Natural killer cell (primary cell): Measurements from ENCODE around the gene IBA57. TPM values are rescaled to one million over a fixed set of nuclear protein-coding genes. Genes with fewer than 3 reads are reported as not detected.

Source experiments
- ATAC-seq, 3 donors: fragments of 150-1000 bp in 2 of 3; fragments of 200-7000 bp in 1 of 3; cut with Tn5 transposase; 1 replicate in 1 of 3; 2 replicates in 2 of 3; pipeline ENCODE4 v1.10.0; 2021; ENCODE audit warnings: mild to moderate bottlenecking in 2 of 3, moderate library complexity in 2 of 3
- DNase-seq, 2 donors: peaks; one replicate each; pipeline versions ENCODE4 v3.0.0 to v3.0.0-alpha.2; 2013 to 2021; ENCODE audit warnings: mixed read lengths in 1 of 2
- H3K27ac ChIP-seq: one replicate; pipeline ENCODE4 v1.5.1; 2013; ENCODE audit warnings: mild to moderate bottlenecking, low read length
- H3K27me3 ChIP-seq: one replicate; pipeline ENCODE4 v1.6.1; 2013; ENCODE audit warnings: low read length; ENCODE audit not compliant: control insufficient read depth, insufficient read depth
- H3K36me3 ChIP-seq: one replicate; pipeline ENCODE4 v1.6.1; 2013; ENCODE audit warnings: low read length; ENCODE audit not compliant: control insufficient read depth, insufficient read depth
- H3K4me1 ChIP-seq: one replicate; pipeline ENCODE4 v1.6.1; 2013; ENCODE audit warnings: low read length; ENCODE audit not compliant: control insufficient read depth, insufficient read depth
- H3K4me3 ChIP-seq: one replicate; pipeline ENCODE4 v1.5.1; 2013; ENCODE audit warnings: low read length
- H3K9me3 ChIP-seq: one replicate; pipeline ENCODE4 v1.6.1; 2013; ENCODE audit warnings: low read length; ENCODE audit not compliant: control insufficient read depth, insufficient read depth
- H3K27ac Mint-ChIP-seq, 2 donors: one replicate each; pipeline ENCODE4 v1.8.0; 2022; ENCODE audit warnings: mild to moderate bottlenecking in 2 of 2, mixed read lengths in 2 of 2, moderate library complexity in 1 of 2
- H3K27me3 Mint-ChIP-seq, 2 donors: one replicate each; pipeline ENCODE4 v1.8.0; 2022; ENCODE audit warnings: low read depth in 2 of 2, mixed read lengths in 2 of 2
- H3K36me3 Mint-ChIP-seq: one replicate; pipeline ENCODE4 v1.8.0; 2022; ENCODE audit warnings: mixed read lengths
- H3K4me1 Mint-ChIP-seq, 2 donors: one replicate each; pipeline ENCODE4 v1.8.0; 2022; ENCODE audit warnings: mixed read lengths in 2 of 2
- H3K4me3 Mint-ChIP-seq: one replicate; pipeline ENCODE4 v1.8.0; 2022; ENCODE audit warnings: mild to moderate bottlenecking, moderate library complexity, mixed read lengths
- H3K9me3 Mint-ChIP-seq, 2 donors: one replicate each; pipeline ENCODE4 v1.8.0; 2022; ENCODE audit warnings: mixed read lengths in 2 of 2
- WGBS: methylation state at CpG from one replicate; pipeline ENCODE4 v1.1.7; 2013; ENCODE audit warnings: missing lambda C conversion rate; ENCODE audit not compliant: insufficient coverage; 5-methylcytosine and 5-hydroxymethylcytosine counted together
- intact Hi-C: fragments of 100-400 bp; cut with micrococcal nuclease; formaldehyde crosslinking; loops from one replicate; pipeline ENCODE4 v1.14.2; 2022
- total RNA-seq, 4 donors: library from RNA; stranded (reverse); fragments of 120-200 nt in 1 of 4; gene quantifications; one replicate each; pipeline versions ENCODE4 v1.2.3 to v1.2.4, GENCODE V29; 2013 to 2022
- TF ChIP-seq, protein P1 (sequence below): fragments of 200-600 bp; IDR thresholded peaks from one replicate; pipeline ENCODE4 v1.8.0; 2022; ENCODE audit warnings: antibody characterized with exemption

Gene IBA57
- total RNA-seq, 3 donors from 2014 or later (not counting 1 experiment from before 2014, with no cell fraction given), result 13.3 to 14.1 (median 13.8) TPM

DNA sequence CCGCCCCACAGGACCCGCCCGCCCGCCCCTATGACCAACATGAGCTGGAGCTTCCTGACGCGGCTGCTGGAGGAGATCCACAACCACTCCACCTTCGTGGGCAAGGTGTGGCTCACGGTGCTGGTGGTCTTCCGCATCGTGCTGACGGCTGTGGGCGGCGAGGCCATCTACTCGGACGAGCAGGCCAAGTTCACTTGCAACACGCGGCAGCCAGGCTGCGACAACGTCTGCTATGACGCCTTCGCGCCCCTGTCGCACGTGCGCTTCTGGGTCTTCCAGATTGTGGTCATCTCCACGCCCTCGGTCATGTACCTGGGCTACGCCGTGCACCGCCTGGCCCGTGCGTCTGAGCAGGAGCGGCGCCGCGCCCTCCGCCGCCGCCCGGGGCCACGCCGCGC, 7.9 kb upstream of the IBA57 start:
- H3K4me1 Mint-ChIP-seq, result peaks cover 0 to 7% of the 10 kb centered on the region in 2 donors
- no peak overlapping the region for H3K4me3 Mint-ChIP-seq
- TF ChIP-seq, protein P1, sequence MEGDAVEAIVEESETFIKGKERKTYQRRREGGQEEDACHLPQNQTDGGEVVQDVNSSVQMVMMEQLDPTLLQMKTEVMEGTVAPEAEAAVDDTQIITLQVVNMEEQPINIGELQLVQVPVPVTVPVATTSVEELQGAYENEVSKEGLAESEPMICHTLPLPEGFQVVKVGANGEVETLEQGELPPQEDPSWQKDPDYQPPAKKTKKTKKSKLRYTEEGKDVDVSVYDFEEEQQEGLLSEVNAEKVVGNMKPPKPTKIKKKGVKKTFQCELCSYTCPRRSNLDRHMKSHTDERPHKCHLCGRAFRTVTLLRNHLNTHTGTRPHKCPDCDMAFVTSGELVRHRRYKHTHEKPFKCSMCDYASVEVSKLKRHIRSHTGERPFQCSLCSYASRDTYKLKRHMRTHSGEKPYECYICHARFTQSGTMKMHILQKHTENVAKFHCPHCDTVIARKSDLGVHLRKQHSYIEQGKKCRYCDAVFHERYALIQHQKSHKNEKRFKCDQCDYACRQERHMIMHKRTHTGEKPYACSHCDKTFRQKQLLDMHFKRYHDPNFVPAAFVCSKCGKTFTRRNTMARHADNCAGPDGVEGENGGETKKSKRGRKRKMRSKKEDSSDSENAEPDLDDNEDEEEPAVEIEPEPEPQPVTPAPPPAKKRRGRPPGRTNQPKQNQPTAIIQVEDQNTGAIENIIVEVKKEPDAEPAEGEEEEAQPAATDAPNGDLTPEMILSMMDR, result no peak
- H3K27ac ChIP-seq, result no peak overlapping the region
- no peak overlapping the region for H3K4me3 ChIP-seq
- no peak overlapping the region for H3K27ac Mint-ChIP-seq
- ATAC-seq (peak in 1 of 3 donors; percentile 6), DNase-seq (no peak)
- WGBS, result 83% methylated on average over 43 of the region's 43 CpGs
- no peaks in the 10 kb centered on the region for H3K9me3 ChIP-seq
- H3K27me3 ChIP-seq, result no peaks in the 10 kb centered on the region
- no peaks in the 10 kb centered on the region for H3K9me3 Mint-ChIP-seq
- no peaks in the 10 kb centered on the region for H3K27me3 Mint-ChIP-seq
- peaks cover 10% of the 10 kb centered on the region for H3K4me1 ChIP-seq
- intact Hi-C loops, result no loop called here
- no peaks in the 10 kb centered on the region for H3K36me3 ChIP-seq
- no peaks in the 10 kb centered on the region for H3K36me3 Mint-ChIP-seq

DNA sequence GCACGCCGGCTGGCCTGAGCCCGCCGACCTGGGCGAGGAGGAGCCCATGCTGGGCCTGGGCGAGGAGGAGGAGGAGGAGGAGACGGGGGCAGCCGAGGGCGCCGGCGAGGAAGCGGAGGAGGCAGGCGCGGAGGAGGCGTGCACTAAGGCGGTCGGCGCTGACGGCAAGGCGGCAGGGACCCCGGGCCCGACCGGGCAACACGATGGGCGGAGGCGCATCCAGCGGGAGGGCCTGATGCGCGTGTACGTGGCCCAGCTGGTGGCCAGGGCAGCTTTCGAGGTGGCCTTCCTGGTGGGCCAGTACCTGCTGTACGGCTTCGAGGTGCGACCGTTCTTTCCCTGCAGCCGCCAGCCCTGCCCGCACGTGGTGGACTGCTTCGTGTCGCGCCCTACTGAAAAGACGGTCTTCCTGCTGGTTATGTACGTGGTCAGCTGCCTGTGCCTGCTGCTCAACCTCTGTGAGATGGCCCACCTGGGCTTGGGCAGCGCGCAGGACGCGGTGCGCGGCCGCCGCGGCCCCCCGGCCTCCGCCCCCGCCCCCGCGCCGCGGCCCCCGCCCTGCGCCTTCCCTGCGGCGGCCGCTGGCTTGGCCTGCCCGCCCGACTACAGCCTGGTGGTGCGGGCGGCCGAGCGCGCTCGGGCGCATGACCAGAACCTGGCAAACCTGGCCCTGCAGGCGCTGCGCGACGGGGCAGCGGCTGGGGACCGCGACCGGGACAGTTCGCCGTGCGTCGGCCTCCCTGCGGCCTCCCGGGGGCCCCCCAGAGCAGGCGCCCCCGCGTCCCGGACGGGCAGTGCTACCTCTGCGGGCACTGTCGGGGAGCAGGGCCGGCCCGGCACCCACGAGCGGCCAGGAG, 7.2 kb upstream of the IBA57 start:
- Mint-ChIP-seq H3K27me3 (no peaks in the 10 kb centered on the region), H3K27ac (no peak overlapping the region), H3K4me3 (no peak overlapping the region), H3K4me1 (peaks cover 0 to 4% of the 10 kb centered on the region in 2 donors), H3K36me3 (no peaks in the 10 kb centered on the region), H3K9me3 (no peaks in the 10 kb centered on the region)
- TF ChIP-seq, protein P1, result no peak
- no peak overlapping the region for H3K27ac ChIP-seq
- 95% methylated on average over 98 of the region's 98 CpGs for WGBS
- DNase-seq (no peak), ATAC-seq (no peak)
- H3K36me3 ChIP-seq, result no peaks in the 10 kb centered on the region
- intact Hi-C loops, result no loop called here
- no peaks in the 10 kb centered on the region for H3K9me3 ChIP-seq
- H3K27me3 ChIP-seq, result no peaks in the 10 kb centered on the region
- H3K4me3 ChIP-seq, result no peak overlapping the region
- peaks cover 13% of the 10 kb centered on the region for H3K4me1 ChIP-seq

DNA sequence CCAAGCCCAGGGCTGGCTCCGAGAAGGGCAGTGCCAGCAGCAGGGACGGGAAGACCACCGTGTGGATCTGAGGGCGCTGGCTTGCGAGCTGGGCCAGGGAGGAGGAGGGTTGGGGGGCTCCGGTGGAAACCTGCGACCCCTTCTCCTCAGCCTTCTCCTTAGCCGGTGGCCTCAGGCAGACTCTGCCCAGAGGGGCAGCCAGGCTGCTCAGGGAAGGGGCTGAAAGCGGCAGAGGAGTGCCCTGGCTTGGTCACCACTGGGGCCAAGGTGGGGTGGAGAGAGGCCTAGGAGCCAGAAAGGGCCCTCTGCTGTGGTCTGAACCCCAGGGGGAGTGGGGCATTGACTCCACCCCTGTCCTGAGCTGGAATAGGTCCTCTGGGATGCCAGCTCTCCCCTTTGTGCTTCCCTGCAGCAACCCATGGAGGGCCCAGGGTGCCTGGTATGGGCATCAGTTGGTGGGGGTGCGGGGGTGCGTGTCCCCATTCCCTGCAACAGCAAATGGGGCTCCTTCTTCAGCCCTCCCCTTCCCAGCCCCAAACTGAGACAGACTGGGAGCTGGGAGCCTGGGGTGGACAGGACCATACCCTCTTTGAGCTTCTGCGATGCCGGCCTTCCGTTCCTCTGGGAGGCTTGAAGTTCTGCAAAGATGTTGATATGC, 6.5 kb upstream of the IBA57 start:
- intact Hi-C loops, result no loop called here
- no peaks in the 10 kb centered on the region for H3K36me3 Mint-ChIP-seq
- Histone ChIP-seq H3K4me1 (peaks cover 13% of the 10 kb centered on the region), H3K9me3 (no peaks in the 10 kb centered on the region), H3K27ac (no peak overlapping the region), H3K4me3 (no peak overlapping the region), H3K27me3 (no peaks in the 10 kb centered on the region), H3K36me3 (no peaks in the 10 kb centered on the region)
- DNase-seq (no peak), ATAC-seq (no peak)
- H3K4me3 Mint-ChIP-seq, result no peak overlapping the region
- whole genome bisulfite sequencing, result 98% methylated on average over 14 of the region's 14 CpGs
- TF ChIP-seq, protein P1, result no peak
- peaks cover 0 to 5% of the 10 kb centered on the region in 2 donors for H3K4me1 Mint-ChIP-seq
- no peaks in the 10 kb centered on the region for H3K9me3 Mint-ChIP-seq
- H3K27me3 Mint-ChIP-seq, result no peaks in the 10 kb centered on the region
- H3K27ac Mint-ChIP-seq, result no peak overlapping the region
